ENCODE data around the gene STAB2. TPM values are rescaled to one million over a fixed set of nuclear protein-coding genes. Genes with fewer than 3 reads are reported as not detected.

Gene STAB2
- total RNA-seq, 3 donors from 2014 or later: 0.85 to 1.5 (median 0.98) TPM

GRCh38 chr12:103810111-103810510 is 223.0 kb downstream of the STAB2 start:
- intact Hi-C loops (cut with DNase I, micrococcal nuclease): no loop called here
- Histone ChIP-seq H3K9me3 (no peaks in the 10 kb centered on the region), H3K36me3 (ENCODE audit: low read depth) (no peaks in the 10 kb centered on the region), H3K4me1 (ENCODE audit: low read depth) (no peaks in the 10 kb centered on the region), H3K4me3 (no peak overlapping the region)
- TF ChIP-seq CTCF (IDR thresholded peaks at IDR 0.05): no peak
- ATAC-seq (no peak), DNase-seq (no peak)

DNA sequence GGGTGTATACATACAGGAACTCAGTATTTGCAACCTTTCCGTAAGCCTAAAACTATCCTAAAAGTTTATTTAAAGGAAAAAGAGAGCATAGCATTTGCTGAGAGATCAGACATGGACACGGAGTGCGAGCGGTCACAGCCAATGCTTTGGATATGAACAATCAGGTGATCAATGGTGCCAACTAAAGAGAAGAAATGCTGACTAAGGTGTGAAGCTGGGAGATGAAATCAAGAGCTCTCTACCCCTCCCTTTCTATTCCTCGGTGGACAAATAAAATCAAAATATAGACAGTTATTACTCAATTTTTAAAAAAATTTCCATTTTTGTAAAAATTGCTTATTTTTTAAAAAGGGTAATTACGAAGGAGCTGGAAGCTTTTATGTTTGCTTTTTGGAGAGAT is 224.7 kb downstream of the STAB2 start:
- no peaks in the 10 kb centered on the region for H3K9me3 ChIP-seq
- H3K36me3 ChIP-seq (ENCODE audit: low read depth): no peaks in the 10 kb centered on the region
- H3K4me3 ChIP-seq: no peak overlapping the region
- ATAC-seq: no peak
- no peaks in the 10 kb centered on the region for H3K4me1 ChIP-seq (ENCODE audit: low read depth)
- TF ChIP-seq CTCF (IDR thresholded peaks at IDR 0.05): no peak
- intact Hi-C loops (cut with DNase I, micrococcal nuclease): no loop called here
- no peak for DNase-seq

- TF ChIP-seq CTCF (IDR thresholded peaks at IDR 0.05): no peak
- ATAC-seq: no peak
- Histone ChIP-seq H3K4me3 (no peak overlapping the region), H3K36me3 (ENCODE audit: low read depth) (no peaks in the 10 kb centered on the region), H3K9me3 (no peaks in the 10 kb centered on the region), H3K4me1 (ENCODE audit: low read depth) (no peaks in the 10 kb centered on the region)
- no peak for DNase-seq
- intact Hi-C loops (cut with DNase I, micrococcal nuclease): no loop called here
These were observed 225.7 kb downstream of the STAB2 start for GRCh38 chr12:103812789-103813188.

DNA sequence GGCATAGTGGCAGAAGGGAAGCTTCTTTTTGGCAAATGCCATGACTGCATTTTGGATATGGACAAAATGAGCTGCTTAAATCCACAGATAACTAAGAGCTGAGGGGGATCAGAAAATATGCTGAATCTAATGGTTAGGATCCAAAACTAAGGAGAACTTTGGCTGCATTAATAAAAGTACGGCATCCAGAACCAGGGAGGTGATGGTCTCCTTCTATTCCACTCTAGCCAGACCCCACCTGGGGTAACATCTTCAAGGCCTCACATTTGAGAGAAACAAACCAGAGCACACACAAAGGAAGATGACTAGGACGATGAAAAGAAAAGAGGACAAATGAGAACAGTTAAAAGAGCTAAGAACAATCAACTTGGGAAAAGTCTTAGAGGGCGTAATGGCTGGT is 226.4 kb downstream of the STAB2 start:
- H3K4me3 ChIP-seq: no peak overlapping the region
- no peaks in the 10 kb centered on the region for H3K36me3 ChIP-seq (ENCODE audit: low read depth)
- ATAC-seq: no peak
- TF ChIP-seq CTCF (IDR thresholded peaks at IDR 0.05): no peak
- intact Hi-C loops (cut with DNase I, micrococcal nuclease): no loop called here
- H3K4me1 ChIP-seq (ENCODE audit: low read depth): no peaks in the 10 kb centered on the region
- H3K9me3 ChIP-seq: no peaks in the 10 kb centered on the region
- DNase-seq: no peak

GRCh38 chr12:103813949-103814348 is 226.9 kb downstream of the STAB2 start:
- H3K36me3 ChIP-seq (ENCODE audit: low read depth): no peaks in the 10 kb centered on the region
- no peak for TF ChIP-seq CTCF (IDR thresholded peaks at IDR 0.05)
- intact Hi-C loops (cut with DNase I, micrococcal nuclease): no loop called here

GRCh38 chr12:103814436-103814835 is 227.4 kb downstream of the STAB2 start:
- DNase-seq: no peak
- TF ChIP-seq CTCF (IDR thresholded peaks at IDR 0.05): no peak
- no peaks in the 10 kb centered on the region for H3K36me3 ChIP-seq (ENCODE audit: low read depth)
- no peaks in the 10 kb centered on the region for H3K4me1 ChIP-seq (ENCODE audit: low read depth)
- no peak for ATAC-seq
- H3K9me3 ChIP-seq: no peaks in the 10 kb centered on the region
- intact Hi-C loops (cut with DNase I, micrococcal nuclease): no loop called here
- no peak overlapping the region for H3K4me3 ChIP-seq

More at GRCh38 chr12:103813949-103814348, 226.9 kb downstream of the STAB2 start:
- no peak for DNase-seq
- Histone ChIP-seq H3K4me1 (ENCODE audit: low read depth) (no peaks in the 10 kb centered on the region), H3K9me3 (no peaks in the 10 kb centered on the region), H3K4me3 (no peak overlapping the region)
- no peak for ATAC-seq

Measured in mucosa of descending colon (tissue), 3 donors.